A549 (cell line): ENCODE measurements around the gene PLAC1.

Experiments used
- CBX2 ChIP-seq: fragments of 200-600 bp; sonication (generic); IDR thresholded peaks from 2 replicates; pipeline ENCODE4 v1.6.1; 2016; ENCODE audit warnings: low read depth, mild to moderate bottlenecking, borderline replicate concordance
- ELK1 ChIP-seq: fragments of 150-350 bp; IDR thresholded peaks from 2 replicates; pipeline ENCODE4 v1.6.1; 2014; ENCODE audit warnings: low read depth, mild to moderate bottlenecking, low read length
- EP300 ChIP-seq, 2 experiments: fragments of >200 bp; sonication (Bioruptor Twin); formaldehyde crosslinking; IDR thresholded peaks; 2 replicates in 1 of 2; 3 replicates in 1 of 2; pipeline ENCODE4 v1.6.1; 2016 to 2017
- ESRRA ChIP-seq: fragments of 150-350 bp; IDR thresholded peaks from 2 replicates; pipeline ENCODE4 v1.6.1; 2014; ENCODE audit warnings: mild to moderate bottlenecking, low read length, borderline replicate concordance
- FOXS1 ChIP-seq: fragments of 250-450 bp; sonication (Bioruptor Pico); IDR thresholded peaks from 2 replicates; pipeline ENCODE4 v1.5.0; 2020; ENCODE audit warnings: mild to moderate bottlenecking, moderate library complexity
- HOXA7 ChIP-seq: fragments of 250-450 bp; sonication (Bioruptor Pico); IDR thresholded peaks from 2 replicates; pipeline ENCODE4 v1.5.0; 2020; ENCODE audit warnings: mild to moderate bottlenecking, moderate library complexity
- KDM1A ChIP-seq: fragments of 200-600 bp; sonication (generic); IDR thresholded peaks from 2 replicates; pipeline ENCODE4 v1.6.1; 2016; ENCODE audit warnings: low read depth, mild to moderate bottlenecking
- MYC ChIP-seq: IDR thresholded peaks from 2 replicates; pipeline ENCODE4 v1.6.1; 2012; ENCODE audit warnings: mild to moderate bottlenecking, inconsistent platforms, low read length, improper control_type of control experiment, borderline replicate concordance
- NR3C1 ChIP-seq: fragments of >200 bp; sonication (Bioruptor Twin); formaldehyde crosslinking; IDR thresholded peaks from 3 replicates; pipeline ENCODE4 v1.6.1; 2017
- POLR2A ChIP-seq: IDR thresholded peaks from 2 replicates; pipeline ENCODE4 v1.6.1; 2012; ENCODE audit warnings: mild to moderate bottlenecking, low read length
- ZC3H11A ChIP-seq: fragments of 450-650 bp; IDR thresholded peaks from 2 replicates; pipeline ENCODE4 v1.6.1; 2014; ENCODE audit warnings: antibody characterized with exemption, mild to moderate bottlenecking
- ZFP36 ChIP-seq: fragments of 450-650 bp; IDR thresholded peaks from 2 replicates; pipeline ENCODE4 v1.6.1; 2014; ENCODE audit warnings: borderline replicate concordance; ENCODE audit not compliant: partially characterized antibody
- TF ChIP-seq, protein P1 (sequence below): fragments of >200 bp; sonication (Bioruptor Twin); formaldehyde crosslinking; IDR thresholded peaks from 3 replicates; pipeline ENCODE4 v1.5.1; 2016

DNA sequence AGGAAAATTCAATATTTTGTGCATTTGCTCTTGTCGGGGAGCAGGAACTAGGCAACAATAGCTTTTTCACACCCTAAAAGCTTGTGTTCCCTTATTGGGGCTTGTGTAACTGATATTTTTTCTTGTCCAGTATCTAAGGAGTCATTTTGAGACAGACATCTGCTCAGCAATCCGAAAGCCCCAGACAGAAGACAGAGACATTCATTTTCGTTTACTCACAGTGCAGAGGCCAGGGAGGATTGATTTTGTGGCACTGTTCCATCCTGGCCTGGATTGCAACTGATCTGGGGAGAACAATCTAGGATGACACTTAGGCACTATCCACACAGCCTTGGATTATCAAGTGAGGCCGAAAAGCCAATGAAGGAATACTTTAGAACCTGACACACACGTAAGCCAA lies 27.4 kb upstream of the PLAC1 start:
- TF ChIP-seq, protein P1, sequence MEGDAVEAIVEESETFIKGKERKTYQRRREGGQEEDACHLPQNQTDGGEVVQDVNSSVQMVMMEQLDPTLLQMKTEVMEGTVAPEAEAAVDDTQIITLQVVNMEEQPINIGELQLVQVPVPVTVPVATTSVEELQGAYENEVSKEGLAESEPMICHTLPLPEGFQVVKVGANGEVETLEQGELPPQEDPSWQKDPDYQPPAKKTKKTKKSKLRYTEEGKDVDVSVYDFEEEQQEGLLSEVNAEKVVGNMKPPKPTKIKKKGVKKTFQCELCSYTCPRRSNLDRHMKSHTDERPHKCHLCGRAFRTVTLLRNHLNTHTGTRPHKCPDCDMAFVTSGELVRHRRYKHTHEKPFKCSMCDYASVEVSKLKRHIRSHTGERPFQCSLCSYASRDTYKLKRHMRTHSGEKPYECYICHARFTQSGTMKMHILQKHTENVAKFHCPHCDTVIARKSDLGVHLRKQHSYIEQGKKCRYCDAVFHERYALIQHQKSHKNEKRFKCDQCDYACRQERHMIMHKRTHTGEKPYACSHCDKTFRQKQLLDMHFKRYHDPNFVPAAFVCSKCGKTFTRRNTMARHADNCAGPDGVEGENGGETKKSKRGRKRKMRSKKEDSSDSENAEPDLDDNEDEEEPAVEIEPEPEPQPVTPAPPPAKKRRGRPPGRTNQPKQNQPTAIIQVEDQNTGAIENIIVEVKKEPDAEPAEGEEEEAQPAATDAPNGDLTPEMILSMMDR = no peak
- TF ChIP-seq POLR2A = no peak
- no peak for TF ChIP-seq ZC3H11A
- TF ChIP-seq HOXA7 = no peak
- TF ChIP-seq CBX2 = no peak
- TF ChIP-seq NR3C1 = no peak
- TF ChIP-seq EP300 (IDR thresholded peaks at IDR 0.05) = no peak
- no peak for TF ChIP-seq KDM1A
- no peak for TF ChIP-seq ELK1
- no peak for TF ChIP-seq ESRRA
- no peak for TF ChIP-seq MYC
- no peak for TF ChIP-seq FOXS1 (CRISPR knock-in tag)
- no peak for TF ChIP-seq ZFP36
